ENCODE measurements around the gene PRKG2. TPM values are rescaled to one million over a fixed set of nuclear protein-coding genes. Genes with fewer than 3 reads are reported as not detected.
A peak's percentile ranks its signal among the peaks of the same experiment; 100 is the strongest.
"Not testable (repeated sequence)": the region's sequence is repeated elsewhere in the genome, so short reads cannot be mapped to it uniquely, and the experiment has no call there.

PRKG2 gene
- polyA plus RNA-seq, 1 donor: 61.2 TPM

- WGBS (ENCODE audit: insufficient coverage, low lambda C conversion rate): 50% methylated on average over 2 of the region's 3 CpGs
- no peak overlapping the region for H3K4me3 ChIP-seq (ENCODE audit: low read length)
- no peaks in the 10 kb centered on the region for H3K27me3 ChIP-seq (ENCODE audit: control insufficient read depth, insufficient read depth, low read length)
- no peaks in the 10 kb centered on the region for H3K9me3 ChIP-seq (ENCODE audit: control insufficient read depth, low read depth, low read length)
- peaks cover 4% of the 10 kb centered on the region for H3K36me3 ChIP-seq (ENCODE audit: control insufficient read depth, insufficient read depth, low read length)
- DNase-seq: peak; percentile 86 to 94
- H3K27ac ChIP-seq (ENCODE audit: low read length): peak overlapping the region; percentile 90
- peaks cover 24% of the 10 kb centered on the region for H3K4me1 ChIP-seq (ENCODE audit: control insufficient read depth, insufficient read depth, low read length)
Observed at GRCh38 chr4:81164126-81164525, 50.9 kb downstream of the PRKG2 start.

DNA sequence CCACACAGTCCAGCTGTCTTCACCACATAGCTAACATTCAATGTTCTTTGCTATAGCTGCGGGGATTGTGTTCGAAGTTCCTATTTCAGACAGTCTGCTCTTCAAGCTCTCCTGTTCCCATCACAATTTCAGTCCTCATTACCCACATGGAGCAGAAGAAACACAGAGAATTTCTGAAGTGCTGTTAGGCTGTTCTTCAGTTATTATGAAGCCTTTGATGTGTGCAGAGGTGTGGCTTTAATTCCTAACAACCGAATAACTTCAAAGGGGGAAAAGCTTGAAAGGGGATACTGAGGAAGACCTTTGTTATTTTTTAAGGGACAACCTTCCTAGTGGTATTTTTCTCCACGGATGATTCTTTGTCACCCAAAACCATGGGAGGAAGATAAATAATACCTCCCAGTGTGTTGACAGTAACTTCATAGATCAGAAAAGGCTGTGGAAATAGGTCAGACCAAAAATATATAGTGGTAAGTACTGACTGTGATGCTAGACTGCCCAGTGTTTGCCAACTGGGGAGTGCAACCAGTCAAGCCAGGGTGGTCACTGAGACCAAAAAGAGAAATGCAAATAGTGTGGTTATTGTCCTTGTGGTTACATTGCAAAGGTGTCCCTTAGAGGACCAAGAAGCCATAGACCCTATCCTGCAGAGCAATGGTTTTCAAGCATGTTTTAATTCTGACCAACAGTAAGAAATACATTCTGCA lies 52.1 kb downstream of the PRKG2 start:
- no peak for DNase-seq
- WGBS (ENCODE audit: insufficient coverage, low lambda C conversion rate): 80% methylated on average over 1 of the region's 4 CpGs
- Histone ChIP-seq H3K9me3 (ENCODE audit: control insufficient read depth, low read depth, low read length) (no peaks in the 10 kb centered on the region), H3K36me3 (ENCODE audit: control insufficient read depth, insufficient read depth, low read length) (peaks cover 4% of the 10 kb centered on the region), H3K27me3 (ENCODE audit: control insufficient read depth, insufficient read depth, low read length) (no peaks in the 10 kb centered on the region), H3K4me1 (ENCODE audit: control insufficient read depth, insufficient read depth, low read length) (peaks cover 24% of the 10 kb centered on the region), H3K27ac (ENCODE audit: low read length) (peak overlapping the region; percentile 90), H3K4me3 (ENCODE audit: low read length) (no peak overlapping the region)

GRCh38 chr4:81153714-81154323 lies 61.2 kb downstream of the PRKG2 start:
- not testable (repeated sequence) for H3K9me3 ChIP-seq (ENCODE audit: control insufficient read depth, low read depth, low read length); H3K27me3 ChIP-seq (ENCODE audit: control insufficient read depth, insufficient read depth, low read length); H3K4me1 ChIP-seq (ENCODE audit: control insufficient read depth, insufficient read depth, low read length); H3K36me3 ChIP-seq (ENCODE audit: control insufficient read depth, insufficient read depth, low read length)
- peak overlapping the region; percentile 73 for H3K27ac ChIP-seq (ENCODE audit: low read length)
- peak overlapping the region; percentile 1 for H3K4me3 ChIP-seq (ENCODE audit: low read length)
- no CpG with 5 or more reads among the region's 30 CpGs for WGBS (ENCODE audit: insufficient coverage, low lambda C conversion rate)
- DNase-seq: peak in 1 of 2 donors; percentile 67

GRCh38 chr4:81152839-81153713 lies 61.9 kb downstream of the PRKG2 start:
- H3K9me3 ChIP-seq (ENCODE audit: control insufficient read depth, low read depth, low read length): no peaks in the 10 kb centered on the region
- no CpG with 5 or more reads among the region's 1 CpG for WGBS (ENCODE audit: insufficient coverage, low lambda C conversion rate)
- H3K4me1 ChIP-seq (ENCODE audit: control insufficient read depth, insufficient read depth, low read length): no peaks in the 10 kb centered on the region
- no peaks in the 10 kb centered on the region for H3K27me3 ChIP-seq (ENCODE audit: control insufficient read depth, insufficient read depth, low read length)
- H3K27ac ChIP-seq (ENCODE audit: low read length): peak overlapping the region; percentile 73
- DNase-seq: no peak
- H3K4me3 ChIP-seq (ENCODE audit: low read length): peak overlapping the region; percentile 1
- H3K36me3 ChIP-seq (ENCODE audit: control insufficient read depth, insufficient read depth, low read length): peaks cover 5% of the 10 kb centered on the region

DNA sequence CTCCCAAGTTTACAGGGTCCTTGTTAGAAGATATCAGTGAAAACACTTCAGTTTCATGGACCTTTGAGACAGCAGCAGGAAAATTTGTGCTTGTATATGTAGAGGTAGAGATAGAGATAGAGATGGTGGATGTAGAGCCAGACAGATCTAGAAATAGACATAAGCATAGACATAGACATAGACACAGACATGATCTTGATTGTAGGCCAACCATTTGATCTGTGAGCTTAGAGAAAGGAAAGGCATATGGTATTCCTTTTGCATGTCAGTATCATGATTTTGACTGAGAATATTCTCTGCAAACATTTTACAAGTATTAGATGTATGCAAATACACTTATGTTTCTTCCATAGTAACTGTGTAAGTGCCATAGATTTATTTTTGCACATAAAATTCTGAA lies 65.0 kb downstream of the PRKG2 start:
- Histone ChIP-seq H3K9me3 (ENCODE audit: control insufficient read depth, low read depth, low read length) (no peaks in the 10 kb centered on the region), H3K36me3 (ENCODE audit: control insufficient read depth, insufficient read depth, low read length) (peaks cover 20% of the 10 kb centered on the region), H3K4me3 (ENCODE audit: low read length) (no peak overlapping the region), H3K4me1 (ENCODE audit: control insufficient read depth, insufficient read depth, low read length) (no peaks in the 10 kb centered on the region), H3K27ac (ENCODE audit: low read length) (no peak overlapping the region), H3K27me3 (ENCODE audit: control insufficient read depth, insufficient read depth, low read length) (no peaks in the 10 kb centered on the region)
- DNase-seq: no peak

DNA sequence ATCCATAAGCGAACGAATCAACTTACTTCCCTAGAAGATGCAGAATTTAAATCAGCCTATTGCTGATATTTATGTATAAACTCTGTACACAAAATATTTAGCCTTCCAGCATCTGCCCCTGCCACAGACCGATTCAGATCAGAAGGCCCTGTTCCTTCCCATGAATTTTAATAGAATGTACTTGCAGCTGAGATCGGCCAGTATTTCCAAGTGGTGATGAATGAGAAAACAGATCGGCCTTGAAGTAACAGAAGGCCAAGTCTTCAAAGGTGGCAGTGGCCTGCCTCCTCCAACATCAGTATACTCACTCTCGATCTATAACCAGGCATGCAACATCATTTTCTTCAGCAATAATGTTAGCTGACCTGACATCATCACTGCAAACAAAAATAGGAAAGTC lies 66.4 kb downstream of the PRKG2 start:
- no peak for DNase-seq
- no peaks in the 10 kb centered on the region for H3K27me3 ChIP-seq (ENCODE audit: control insufficient read depth, insufficient read depth, low read length)
- no peak overlapping the region for H3K4me3 ChIP-seq (ENCODE audit: low read length)
- no peak overlapping the region for H3K27ac ChIP-seq (ENCODE audit: low read length)
- no peaks in the 10 kb centered on the region for H3K4me1 ChIP-seq (ENCODE audit: control insufficient read depth, insufficient read depth, low read length)
- H3K36me3 ChIP-seq (ENCODE audit: control insufficient read depth, insufficient read depth, low read length): peaks cover 24% of the 10 kb centered on the region
- whole genome bisulfite sequencing (ENCODE audit: insufficient coverage, low lambda C conversion rate): 96% methylated on average over 4 of the region's 6 CpGs
- no peaks in the 10 kb centered on the region for H3K9me3 ChIP-seq (ENCODE audit: control insufficient read depth, low read depth, low read length)

- Histone ChIP-seq H3K4me3 (ENCODE audit: low read length) (no peak overlapping the region), H3K9me3 (ENCODE audit: control insufficient read depth, low read depth, low read length) (no peaks in the 10 kb centered on the region), H3K27ac (ENCODE audit: low read length) (no peak overlapping the region), H3K4me1 (ENCODE audit: control insufficient read depth, insufficient read depth, low read length) (no peaks in the 10 kb centered on the region), H3K27me3 (ENCODE audit: control insufficient read depth, insufficient read depth, low read length) (no peaks in the 10 kb centered on the region), H3K36me3 (ENCODE audit: control insufficient read depth, insufficient read depth, low read length) (peaks cover 31% of the 10 kb centered on the region)
- DNase-seq: no peak
Observed at GRCh38 chr4:81146466-81146865, 68.6 kb downstream of the PRKG2 start.

GRCh38 chr4:81143183-81143582 lies 71.8 kb downstream of the PRKG2 start:
- no peak for DNase-seq
- no peak overlapping the region for H3K27ac ChIP-seq (ENCODE audit: low read length)
- H3K9me3 ChIP-seq (ENCODE audit: control insufficient read depth, low read depth, low read length): no peaks in the 10 kb centered on the region
- H3K4me3 ChIP-seq (ENCODE audit: low read length): no peak overlapping the region
- WGBS (ENCODE audit: insufficient coverage, low lambda C conversion rate): no CpG with 5 or more reads among the region's 2 CpGs
- H3K27me3 ChIP-seq (ENCODE audit: control insufficient read depth, insufficient read depth, low read length): no peaks in the 10 kb centered on the region
- peaks cover 32% of the 10 kb centered on the region for H3K36me3 ChIP-seq (ENCODE audit: control insufficient read depth, insufficient read depth, low read length)
- no peaks in the 10 kb centered on the region for H3K4me1 ChIP-seq (ENCODE audit: control insufficient read depth, insufficient read depth, low read length)

DNA sequence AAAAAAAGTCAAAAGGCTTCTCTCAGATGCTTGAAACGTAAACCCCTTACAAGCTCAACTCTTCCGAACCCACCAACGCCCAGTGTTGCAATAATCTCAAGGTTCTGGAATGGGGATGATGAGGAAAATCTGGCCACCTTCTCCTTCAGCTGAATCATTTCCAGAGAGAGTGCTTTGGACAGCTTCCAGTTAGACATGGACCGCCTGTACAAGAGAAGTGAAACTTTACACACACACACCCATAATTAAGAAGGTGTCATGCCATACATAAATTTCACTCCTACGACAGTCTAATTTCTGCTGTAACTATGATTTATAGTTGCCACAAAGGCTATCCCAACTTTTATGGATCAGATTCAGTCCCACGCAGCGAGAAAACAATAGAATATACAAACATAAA lies 72.3 kb downstream of the PRKG2 start:
- no peaks in the 10 kb centered on the region for H3K27me3 ChIP-seq (ENCODE audit: control insufficient read depth, insufficient read depth, low read length)
- H3K4me3 ChIP-seq (ENCODE audit: low read length): no peak overlapping the region
- no peak overlapping the region for H3K27ac ChIP-seq (ENCODE audit: low read length)
- 93% methylated on average over 2 of the region's 7 CpGs for WGBS (ENCODE audit: insufficient coverage, low lambda C conversion rate)
- H3K4me1 ChIP-seq (ENCODE audit: control insufficient read depth, insufficient read depth, low read length): no peaks in the 10 kb centered on the region
- peaks cover 37% of the 10 kb centered on the region for H3K36me3 ChIP-seq (ENCODE audit: control insufficient read depth, insufficient read depth, low read length)
- DNase-seq: no peak
- H3K9me3 ChIP-seq (ENCODE audit: control insufficient read depth, low read depth, low read length): no peaks in the 10 kb centered on the region

- DNase-seq: no peak
- WGBS (ENCODE audit: insufficient coverage, low lambda C conversion rate): no CpG with 5 or more reads among the region's 4 CpGs
- no peak overlapping the region for H3K4me3 ChIP-seq (ENCODE audit: low read length)
Observed at GRCh38 chr4:81137894-81138293, 77.1 kb downstream of the PRKG2 start.

More at GRCh38 chr4:81137894-81138293, 77.1 kb downstream of the PRKG2 start:
- Histone ChIP-seq H3K27ac (ENCODE audit: low read length) (no peak overlapping the region), H3K9me3 (ENCODE audit: control insufficient read depth, low read depth, low read length) (no peaks in the 10 kb centered on the region), H3K4me1 (ENCODE audit: control insufficient read depth, insufficient read depth, low read length) (no peaks in the 10 kb centered on the region), H3K27me3 (ENCODE audit: control insufficient read depth, insufficient read depth, low read length) (no peaks in the 10 kb centered on the region), H3K36me3 (ENCODE audit: control insufficient read depth, insufficient read depth, low read length) (peaks cover 39% of the 10 kb centered on the region)
